Stimulated activated CD8-positive, alpha-beta memory T cell treated with anti-CD3 and anti-CD28 coated beads, Interleukin-4, amount 100 ng/mL, for 4 hours (primary cell): ENCODE results near the gene CHAMP1.

Experiments
- DNase-seq, 2 donors: peaks; one replicate each; pipeline ENCODE4 v3.0.0-alpha.2; 2020; ENCODE audit warnings: low read depth in 2 of 2, low spot score in 1 of 2

Gene CHAMP1, protein sequence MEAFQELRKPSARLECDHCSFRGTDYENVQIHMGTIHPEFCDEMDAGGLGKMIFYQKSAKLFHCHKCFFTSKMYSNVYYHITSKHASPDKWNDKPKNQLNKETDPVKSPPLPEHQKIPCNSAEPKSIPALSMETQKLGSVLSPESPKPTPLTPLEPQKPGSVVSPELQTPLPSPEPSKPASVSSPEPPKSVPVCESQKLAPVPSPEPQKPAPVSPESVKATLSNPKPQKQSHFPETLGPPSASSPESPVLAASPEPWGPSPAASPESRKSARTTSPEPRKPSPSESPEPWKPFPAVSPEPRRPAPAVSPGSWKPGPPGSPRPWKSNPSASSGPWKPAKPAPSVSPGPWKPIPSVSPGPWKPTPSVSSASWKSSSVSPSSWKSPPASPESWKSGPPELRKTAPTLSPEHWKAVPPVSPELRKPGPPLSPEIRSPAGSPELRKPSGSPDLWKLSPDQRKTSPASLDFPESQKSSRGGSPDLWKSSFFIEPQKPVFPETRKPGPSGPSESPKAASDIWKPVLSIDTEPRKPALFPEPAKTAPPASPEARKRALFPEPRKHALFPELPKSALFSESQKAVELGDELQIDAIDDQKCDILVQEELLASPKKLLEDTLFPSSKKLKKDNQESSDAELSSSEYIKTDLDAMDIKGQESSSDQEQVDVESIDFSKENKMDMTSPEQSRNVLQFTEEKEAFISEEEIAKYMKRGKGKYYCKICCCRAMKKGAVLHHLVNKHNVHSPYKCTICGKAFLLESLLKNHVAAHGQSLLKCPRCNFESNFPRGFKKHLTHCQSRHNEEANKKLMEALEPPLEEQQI

DNA sequence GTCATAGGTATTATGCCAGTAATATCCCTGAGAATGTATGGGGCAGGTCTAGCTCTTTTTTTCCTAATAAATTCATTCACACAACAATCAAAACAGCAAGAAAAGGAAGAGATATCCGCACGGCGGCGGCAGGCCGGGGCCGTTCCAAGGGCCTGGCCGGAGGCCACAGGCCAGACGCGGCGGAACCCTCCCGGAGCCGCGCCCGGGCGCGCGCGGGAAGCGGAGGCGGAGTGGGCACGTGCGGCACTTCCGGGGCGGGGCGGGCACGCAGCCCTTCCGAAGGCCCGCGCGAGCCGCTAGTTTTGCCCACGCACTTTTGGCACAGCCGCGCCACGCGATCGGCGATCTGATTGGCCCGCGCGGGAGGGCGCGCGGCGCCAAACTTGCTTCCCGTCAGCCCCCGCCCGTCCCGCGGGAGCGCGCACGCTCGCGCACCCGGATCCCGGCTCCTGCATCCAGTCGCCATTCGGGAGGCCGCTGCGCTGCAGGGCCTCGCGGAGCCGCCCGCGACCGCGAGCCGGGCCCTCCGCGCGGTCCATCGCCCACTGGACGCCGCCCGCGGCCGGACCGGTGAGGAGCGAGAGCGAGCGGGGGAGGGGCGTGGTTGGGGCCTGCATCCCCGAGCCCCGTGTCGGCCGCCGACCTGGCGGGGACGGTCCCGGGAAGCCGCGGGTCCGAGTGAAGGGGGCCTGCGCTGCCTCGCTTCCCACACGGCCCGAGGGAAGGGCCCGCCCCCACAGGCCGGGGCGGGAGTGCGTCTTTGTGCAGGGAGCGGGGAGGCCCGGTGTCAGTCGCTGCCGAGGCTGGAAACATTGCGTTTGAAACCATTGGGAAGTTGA, at the start of gene CHAMP1:
Gene CHAMP1 (plus strand): TSS at position 430 of the 839 bp plus-strand sequence. CDS start 9,340 bp downstream, outside the sequence.
- DNase-seq: peak; percentile 62 to 83

DNA sequence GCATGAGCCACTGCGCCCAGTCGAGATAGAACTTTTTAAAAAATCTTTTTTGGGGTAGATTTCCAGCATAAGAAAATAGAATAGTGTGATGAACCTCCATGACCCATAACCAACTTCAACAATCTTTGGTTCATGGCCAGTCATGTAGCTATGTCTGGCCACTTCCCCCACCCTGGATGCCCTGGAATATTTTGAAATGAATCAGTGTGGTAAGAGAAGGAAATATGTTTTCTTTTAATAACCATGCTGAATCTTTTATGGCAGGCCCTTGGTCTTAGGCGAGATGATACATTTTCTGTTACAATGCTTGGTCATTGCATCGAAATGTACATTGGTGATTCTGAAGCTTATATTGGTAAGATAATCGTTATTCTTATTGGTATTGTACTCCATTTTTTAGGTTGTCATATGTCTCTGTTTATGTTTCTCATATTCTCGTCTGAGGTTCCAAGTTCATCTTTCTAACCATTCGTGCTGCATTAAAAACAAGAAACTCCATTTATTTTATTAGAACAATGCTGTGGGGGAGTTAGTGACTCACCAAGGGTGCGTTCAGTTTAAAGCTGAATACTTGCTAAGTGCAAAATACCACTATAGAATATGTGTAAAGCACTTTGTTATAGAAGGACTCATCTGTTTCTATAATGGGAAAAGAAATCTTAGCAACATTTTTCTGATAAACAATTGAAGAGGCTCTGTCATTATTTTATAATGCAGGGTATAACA, 49.3 kb upstream of the CHAMP1 start:
- no peak for DNase-seq

DNA sequence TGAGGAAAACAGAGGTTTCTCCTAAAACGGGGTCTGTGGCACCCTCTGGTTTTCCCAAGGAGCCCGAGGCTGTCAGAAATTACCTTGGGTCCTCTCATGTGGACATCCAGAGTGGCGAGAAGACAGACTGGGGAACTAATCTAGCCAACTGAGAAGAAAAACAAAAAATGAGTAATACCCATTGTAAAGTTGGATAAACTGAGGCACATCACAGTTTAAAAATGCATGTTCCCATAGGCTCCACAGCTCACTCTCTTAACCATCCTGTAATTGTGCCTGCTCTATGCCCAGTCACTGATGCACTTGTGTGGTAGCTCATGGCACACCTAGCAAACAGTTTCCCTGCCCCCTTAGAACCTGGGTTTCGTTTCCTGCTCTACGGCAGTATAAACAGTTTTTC, 48.1 kb upstream of the CHAMP1 start:
- no peak for DNase-seq

DNA sequence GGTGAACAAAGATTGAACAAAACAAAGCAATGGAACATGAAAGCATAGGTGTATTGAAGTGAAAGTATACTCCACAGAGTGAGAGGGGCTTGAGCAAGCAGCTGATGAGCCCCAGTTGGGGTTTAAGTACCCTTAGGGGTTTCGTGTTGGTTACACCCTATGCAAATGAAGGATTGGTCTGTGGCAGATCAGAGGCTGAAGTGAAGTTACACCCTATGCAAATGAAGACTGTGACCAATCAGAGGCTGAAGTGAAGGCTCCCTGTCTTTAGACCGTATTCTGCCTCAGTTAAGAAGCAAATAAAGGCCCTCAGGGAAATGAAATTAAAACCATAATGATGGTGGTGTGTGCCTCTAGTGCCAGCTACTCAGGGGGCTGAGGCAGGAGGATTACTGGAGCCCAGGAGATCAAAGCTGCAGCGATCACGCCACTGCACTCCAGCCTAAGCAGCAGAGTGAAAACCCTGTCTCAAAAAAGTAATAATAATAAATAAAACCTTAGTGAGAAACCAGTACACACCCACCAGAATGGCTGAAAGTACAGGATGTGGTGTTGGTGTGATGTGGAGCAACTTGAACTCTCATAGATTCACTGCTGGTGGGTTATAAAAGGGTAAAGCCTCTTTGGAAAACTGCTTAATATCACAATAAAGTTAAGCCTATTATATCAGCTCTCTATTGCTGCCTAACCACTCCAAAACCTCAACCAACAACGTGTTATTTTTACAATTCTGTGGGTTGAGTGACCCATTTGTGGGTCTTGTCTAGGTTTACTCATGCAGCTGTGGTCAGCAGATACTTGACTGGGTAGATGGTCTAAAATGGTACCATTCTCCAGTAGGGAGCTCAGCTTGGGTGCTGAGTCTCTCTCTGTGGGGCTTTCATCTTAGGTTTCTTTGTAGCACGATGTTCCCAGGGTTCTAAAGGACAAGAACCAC, 45.7 kb upstream of the CHAMP1 start:
- no peak for DNase-seq

DNA sequence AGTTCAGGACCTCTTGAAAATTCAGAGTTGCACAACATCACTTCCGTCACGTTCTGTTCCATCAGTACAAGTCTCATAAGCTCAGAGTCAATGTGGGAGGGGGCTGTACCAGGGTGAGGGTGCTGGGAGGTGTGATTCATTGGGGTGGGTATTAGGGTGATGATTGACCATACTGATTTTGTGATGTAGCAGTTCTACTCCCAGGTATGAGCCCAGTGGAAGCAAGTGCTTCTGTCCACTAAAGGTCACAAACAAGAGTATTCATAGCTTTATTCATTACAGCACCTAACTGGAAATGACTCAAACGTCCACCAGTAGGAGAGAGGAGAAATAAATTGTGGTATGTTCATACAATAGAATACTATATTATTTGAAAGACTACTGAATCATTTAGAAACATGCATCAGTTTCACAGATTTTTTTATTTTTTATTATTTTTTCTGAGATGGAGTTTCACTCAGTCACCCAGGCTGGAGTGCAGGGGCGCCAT, 45.0 kb upstream of the CHAMP1 start:
- DNase-seq: no peak

DNA sequence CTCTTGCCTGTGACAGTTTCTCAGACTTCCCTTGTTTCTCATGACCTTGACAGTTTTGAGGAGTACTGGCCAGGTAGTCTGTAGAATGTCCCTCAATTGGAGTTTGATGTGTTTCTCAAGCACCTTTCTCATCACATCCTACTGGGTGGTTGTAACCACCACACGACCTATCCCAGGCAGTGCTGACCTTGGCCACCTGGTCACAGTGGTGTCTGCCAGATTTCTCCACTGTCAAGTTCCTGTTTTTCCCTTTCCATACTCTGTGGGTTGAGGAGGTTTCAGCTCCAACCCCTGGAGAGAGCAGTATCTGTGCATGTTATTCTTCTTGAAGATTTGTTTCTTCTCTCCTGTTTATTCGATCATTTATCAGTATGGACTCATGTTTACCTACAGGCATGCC, 41.3 kb upstream of the CHAMP1 start:
- DNase-seq: no peak

DNA sequence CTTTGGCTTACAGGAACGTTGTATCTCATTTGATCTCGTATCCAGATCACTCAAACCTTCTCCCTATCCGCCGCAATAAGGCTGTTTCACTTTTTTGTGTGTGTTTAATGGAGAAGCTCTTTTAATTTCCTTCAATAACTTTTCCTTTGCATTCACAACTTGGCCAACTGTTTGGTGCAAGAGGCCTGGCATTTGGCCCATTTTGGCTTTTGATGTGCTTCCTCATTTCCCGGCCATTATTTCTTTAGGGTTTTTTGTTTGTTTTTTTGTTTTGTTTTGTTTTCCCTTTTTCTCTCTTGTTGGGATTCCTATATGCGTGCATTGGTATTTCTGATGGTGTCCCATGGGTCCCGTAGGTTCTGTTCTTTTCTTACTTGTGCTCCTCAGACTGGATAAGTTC, 39.0 kb upstream of the CHAMP1 start:
- no peak for DNase-seq

DNA sequence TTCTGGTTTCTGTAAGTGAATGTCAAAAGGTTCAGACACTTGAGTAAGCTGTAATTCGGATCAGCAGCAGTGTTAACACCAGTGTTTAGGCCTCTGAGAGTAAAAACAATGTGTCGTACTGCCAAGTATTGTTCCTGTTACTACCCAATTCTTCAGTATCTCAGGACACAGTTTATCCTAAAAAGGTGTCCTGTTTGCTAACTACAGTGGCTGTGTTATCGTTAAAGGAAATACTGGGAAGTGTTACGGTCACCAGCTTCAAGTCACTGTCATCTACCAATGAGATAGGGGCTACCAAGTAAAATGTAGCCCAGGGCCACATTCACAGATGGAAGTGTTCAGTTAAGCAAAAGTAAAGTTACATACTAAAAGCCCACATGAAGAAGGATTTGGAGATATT, 35.2 kb upstream of the CHAMP1 start:
- DNase-seq: no peak

DNA sequence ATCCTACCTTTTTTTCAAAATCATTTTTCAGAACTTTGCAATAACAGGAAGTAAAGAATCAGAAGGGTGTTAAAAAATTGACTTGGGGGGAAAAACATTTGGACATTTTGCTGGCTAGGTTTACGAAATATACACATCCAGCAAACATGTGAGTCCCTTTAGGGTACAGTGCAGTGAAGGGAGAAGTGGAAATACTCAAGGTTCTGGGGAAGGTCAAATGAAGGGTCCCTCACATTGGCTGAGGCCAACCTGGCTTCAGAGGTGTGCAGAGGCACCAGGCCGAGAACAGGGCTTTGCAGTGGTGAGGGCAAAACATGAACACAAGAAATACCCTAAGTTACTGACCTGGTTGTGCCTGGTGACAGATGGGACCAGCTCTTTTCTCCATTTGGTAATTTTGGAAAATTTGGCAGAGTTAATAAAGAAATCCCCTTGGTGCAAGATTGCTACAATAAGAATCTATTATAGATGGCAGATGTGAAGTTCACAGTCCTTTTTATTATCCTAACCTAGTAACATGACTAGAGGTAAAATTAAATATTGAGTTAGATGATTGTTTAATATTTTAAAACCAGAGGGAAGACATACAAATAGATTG, 34.4 kb upstream of the CHAMP1 start:
- no peak for DNase-seq

DNA sequence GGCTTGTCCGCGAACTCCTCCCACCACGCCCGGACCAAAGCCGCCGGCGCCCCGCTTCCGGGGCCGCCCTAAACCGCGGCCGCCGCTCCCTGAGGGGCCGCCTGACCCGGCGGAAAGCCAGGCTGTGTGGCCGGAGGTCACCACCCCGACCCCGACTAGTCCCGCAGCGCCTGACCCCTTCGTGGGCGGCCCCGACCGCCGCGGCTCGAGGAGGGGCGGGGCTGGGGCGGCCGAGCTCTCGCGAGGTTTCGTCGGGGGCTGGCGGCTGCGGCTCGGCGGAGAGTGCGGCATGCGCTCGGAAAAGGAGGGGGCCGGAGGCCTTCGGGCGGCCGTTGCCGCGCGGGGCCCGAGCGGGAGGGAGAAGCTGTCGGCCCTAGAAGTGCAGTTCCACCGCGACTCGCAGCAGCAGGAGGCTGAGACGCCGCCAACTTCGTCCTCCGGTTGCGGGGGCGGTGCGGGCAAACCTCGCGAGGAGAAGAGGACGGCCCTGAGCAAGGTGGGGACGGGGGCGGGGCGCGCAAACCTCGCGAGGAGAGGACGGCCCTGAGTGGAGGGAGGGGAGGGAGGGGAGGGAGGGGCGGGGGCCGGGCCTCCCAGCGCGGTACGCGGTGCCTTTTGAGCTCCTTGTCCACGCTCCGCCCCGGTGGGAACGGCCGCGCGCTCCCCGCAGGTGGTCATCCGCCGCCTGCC, 32.8 kb upstream of the CHAMP1 start, which contains the start of gene UPF3A:
Gene UPF3A (plus strand): TSS at position 251 of the 690 bp plus-strand sequence. CDS start 39 bp downstream, at position 290.
- peak; percentile 73 to 76 for DNase-seq

DNA sequence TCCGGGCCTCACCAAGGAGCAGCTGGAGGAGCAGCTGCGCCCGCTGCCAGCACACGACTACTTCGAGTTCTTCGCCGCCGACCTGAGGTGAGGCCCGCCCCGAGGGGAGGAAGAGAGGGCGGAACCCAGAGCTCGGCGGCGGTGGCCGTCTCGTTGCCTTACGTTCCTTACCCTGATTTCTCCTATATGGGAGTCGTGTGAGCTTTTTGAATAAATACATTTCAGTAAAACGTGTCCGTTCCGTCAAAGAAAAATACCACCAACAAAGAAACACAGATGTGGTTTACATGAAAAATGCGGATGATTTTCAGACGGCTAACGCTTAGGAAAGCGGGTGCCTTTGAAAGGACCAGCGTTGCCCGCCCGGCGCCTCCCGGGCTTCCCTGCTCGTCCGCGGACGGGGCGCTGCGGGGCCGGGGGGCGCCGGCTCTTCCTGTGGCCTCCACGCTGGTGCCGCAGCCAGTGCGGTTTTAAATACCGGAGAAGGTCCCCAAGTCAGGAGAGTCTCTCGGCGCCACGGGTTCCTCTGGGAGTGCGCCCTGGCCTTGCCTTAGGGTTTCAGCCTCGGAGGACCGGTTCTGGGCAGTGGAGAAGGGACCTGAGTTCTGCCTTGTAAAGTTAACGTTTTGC, 32.1 kb upstream of the CHAMP1 start:
- peak; percentile 37 to 40 for DNase-seq

DNA sequence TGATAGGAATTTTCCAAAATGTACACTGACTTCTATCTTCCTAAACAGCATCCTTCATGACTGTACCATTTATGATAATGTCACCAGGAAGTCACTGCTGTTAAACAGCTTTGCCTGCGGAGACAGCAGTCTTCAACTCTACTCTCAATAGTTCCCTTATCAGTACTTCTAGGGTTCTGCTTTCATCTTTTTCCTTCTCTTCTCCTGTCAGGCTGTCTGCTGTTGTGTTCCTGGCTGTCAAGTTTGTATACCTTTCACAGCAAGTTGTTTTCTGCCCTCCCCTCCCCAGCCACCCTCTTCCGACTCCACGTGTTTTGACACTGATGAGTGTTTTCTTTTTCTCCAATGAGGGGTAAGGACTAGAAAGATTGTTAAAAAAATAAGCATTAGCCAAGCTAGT, 30.7 kb upstream of the CHAMP1 start:
- DNase-seq: no peak

DNA sequence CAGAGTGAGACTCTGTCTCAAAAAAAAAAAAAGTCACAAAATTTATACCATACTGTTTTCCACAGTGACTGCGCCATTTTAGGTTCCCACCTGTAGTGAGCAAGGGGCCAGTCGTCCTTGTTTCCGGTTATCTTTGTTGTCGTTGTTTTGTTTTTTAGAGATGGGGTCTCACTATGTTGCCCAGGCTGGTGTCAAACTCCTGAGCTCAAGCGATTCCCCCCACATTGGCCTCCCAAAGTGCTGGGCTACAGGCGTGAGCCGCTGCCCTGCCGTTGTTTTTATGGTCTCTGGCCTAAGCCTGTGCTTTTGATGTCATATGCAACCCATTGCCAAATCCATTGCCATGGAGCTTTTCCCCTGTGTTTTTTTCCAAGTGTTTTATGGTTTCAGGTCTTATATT, 29.6 kb upstream of the CHAMP1 start:
- no peak for DNase-seq

DNA sequence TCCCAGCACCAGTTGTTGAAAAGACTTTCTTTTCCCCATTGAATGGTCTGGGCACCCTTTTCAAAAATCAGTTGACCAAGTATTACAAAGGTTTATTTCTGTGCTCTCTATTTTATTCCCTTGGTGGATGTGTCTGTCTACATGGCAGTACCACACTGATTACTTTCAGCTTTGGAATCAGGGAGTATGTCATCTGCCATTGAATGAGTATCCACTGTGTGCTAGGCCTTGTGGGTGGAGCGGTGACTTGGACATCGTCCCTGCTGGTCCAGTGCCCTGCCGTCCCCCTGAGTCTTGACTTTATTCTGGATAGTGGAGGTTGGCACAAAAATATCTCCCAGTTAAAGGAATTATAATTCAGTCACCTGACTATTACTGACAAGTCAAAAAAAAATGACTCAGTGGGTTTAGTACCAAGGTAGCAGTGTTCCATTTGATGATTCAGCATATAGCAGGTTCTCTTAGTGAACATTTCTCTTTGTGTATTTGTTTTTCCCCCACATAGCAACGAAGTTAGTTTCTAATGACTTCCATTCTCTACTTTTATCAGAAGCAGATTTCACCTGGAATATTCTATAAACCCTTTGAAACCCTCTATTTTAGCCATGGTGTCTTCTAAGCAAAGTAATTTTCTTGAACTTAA, 29.0 kb upstream of the CHAMP1 start:
- DNase-seq: no peak

DNA sequence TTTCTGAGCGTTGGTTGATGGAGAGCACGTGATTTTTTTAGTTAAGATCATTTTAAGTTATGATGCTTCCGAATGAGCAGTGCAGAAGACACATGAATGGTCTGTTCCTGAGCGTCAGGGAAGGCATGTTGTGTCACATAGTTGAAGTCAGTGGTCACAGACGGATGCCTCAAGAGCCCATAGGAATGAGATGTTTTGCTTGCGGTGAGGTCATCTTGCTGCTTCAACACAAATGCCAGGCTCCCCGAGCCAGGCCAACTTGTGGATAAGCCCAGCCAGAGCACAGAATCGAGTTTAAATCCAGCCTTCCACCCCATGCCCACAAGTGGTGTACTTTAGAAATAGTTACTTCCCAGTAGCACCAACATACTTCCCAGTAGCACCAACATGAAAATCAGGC, 27.5 kb upstream of the CHAMP1 start:
- DNase-seq: no peak

DNA sequence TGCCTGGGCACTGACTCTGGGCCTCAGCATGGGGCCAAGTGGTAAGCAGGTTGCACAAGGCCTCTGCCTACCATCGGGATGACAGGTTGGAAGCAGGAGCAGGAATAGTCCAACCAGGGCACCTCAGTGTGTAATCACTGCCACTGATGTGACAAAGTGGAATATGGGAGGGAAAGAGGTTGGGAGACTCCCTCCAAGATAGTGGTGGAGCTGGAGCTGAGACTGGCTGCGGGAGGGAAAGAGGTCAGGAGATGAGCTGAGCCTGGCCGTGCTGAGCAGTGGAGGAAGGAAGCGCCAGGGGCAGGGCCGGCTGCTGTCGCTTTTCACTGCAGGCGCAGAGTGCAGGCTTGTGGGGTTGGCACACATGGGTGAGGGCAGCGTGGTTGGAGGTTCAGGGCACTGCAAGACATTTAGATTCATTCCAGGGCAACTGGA, 26.1 kb upstream of the CHAMP1 start:
- DNase-seq: no peak

DNA sequence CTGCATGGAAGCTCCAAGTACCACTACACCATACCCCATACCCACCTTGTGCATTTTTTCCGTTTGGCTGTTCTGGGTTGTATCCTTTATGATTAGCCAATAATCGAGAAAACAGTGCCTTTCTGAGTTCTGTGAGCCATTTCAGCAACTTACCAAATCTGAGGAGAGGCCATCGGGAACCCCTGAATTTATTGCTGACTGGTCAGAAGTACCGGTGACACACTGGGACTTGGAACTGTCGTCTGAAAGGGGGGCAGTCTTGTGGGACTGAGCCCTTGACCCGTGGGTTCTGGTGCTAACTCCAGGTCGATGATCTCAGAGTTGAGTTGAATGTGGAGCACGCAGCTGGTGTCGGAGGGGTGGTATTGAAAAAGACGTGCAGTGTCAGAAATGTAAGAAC, 17.9 kb upstream of the CHAMP1 start:
- DNase-seq: no peak
